Muscle of leg (tissue), 11 donors: ENCODE measurements around the gene GAP43. TPM values are rescaled to one million over a fixed set of nuclear protein-coding genes. Genes with fewer than 3 reads are reported as not detected.

Source experiments
- DNase-seq: peaks from one replicate; pipeline ENCODE4 v3.0.0; 2013
- H3K27ac ChIP-seq: one replicate; pipeline ENCODE4 v1.5.1; 2013; ENCODE audit warnings: mild to moderate bottlenecking, low read length, control low read depth
- H3K27me3 ChIP-seq: one replicate; pipeline ENCODE4 v1.6.1; 2013; ENCODE audit warnings: low read length; ENCODE audit not compliant: control insufficient read depth, insufficient read depth
- H3K36me3 ChIP-seq: one replicate; pipeline ENCODE4 v1.6.1; 2013; ENCODE audit warnings: low read length; ENCODE audit not compliant: control insufficient read depth, insufficient read depth
- H3K4me1 ChIP-seq: one replicate; pipeline ENCODE4 v1.6.1; 2013; ENCODE audit warnings: low read length; ENCODE audit not compliant: control insufficient read depth, insufficient read depth
- H3K4me3 ChIP-seq: one replicate; pipeline ENCODE4 v1.5.1; 2013; ENCODE audit warnings: low read length, control low read depth
- H3K9me3 ChIP-seq: replicated peaks from 2 replicates; pipeline ENCODE4 v1.6.1; 2013; ENCODE audit warnings: low read depth, low read length; ENCODE audit not compliant: control insufficient read depth
- WGBS: methylation state at CpG from one replicate; pipeline ENCODE4 v1.1.5; 2013; ENCODE audit warnings: missing lambda C conversion rate; ENCODE audit not compliant: insufficient coverage; 5-methylcytosine and 5-hydroxymethylcytosine counted together
- polyA plus RNA-seq, 8 donors: library from polyadenylated mRNA; unstranded; fragments of 120-200 nt; gene quantifications; one replicate each; pipeline versions ENCODE4 v1.2.1 to v1.2.3, GENCODE V29; 2013; ENCODE audit warnings: inconsistent platforms in 1 of 8, low replicate concordance in 1 of 8; ENCODE audit not compliant: insufficient read length in 8 of 8, insufficient read depth in 1 of 8
- total RNA-seq: library from RNA; stranded (reverse); fragments of 120-200 nt; gene quantifications from one replicate; pipeline ENCODE4 v1.2.4, GENCODE V29; 2013

Gene GAP43
- total and polyA plus RNA-seq, 9 donors, result 1.7 to 9.8 (median 3.6) TPM

DNA sequence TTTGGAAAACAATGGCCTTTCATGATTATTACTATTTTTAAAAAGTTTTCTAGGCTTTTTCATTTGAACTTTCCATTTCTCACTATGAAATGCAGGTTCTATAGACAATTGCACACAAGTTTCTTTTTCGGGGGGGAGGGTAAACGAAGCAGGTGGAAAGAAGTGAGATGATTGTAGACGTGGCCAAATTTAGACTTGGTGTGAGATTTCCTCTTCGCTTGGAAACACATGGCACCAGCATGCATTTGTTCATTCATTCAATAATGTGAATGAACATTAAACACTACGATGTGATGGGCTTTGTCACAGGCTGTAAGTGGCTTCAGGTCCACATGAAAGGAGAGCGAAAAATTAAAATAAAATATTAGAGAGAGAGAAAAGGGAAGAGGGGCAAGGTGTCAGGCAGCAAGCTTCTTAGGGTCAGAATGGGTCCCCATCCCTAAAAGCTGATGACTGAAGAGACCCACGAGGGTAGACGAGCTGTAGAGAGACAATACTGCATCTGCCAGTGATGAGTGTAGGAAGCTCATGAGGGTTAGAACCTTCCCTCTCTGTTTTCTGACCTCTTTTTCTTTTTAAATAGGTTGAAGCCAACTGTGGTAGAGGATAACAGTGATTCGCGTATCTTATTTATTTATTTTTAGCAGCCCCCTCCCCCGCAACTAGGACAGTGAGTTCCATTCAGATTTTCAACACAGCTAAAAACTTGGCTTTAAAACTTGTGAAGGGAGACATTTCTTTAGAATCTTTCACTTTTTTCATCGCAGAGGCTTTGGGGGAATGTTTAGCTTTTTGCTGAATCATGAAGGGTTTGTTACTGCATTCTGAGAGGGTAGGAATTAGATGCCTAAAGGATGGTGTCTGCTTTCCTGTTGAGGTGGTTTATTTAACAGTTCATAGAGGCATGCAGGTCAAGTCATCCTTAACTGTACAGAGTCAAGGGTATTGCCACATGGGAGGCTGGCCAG, 36.2 kb downstream of the GAP43 start:
- Histone ChIP-seq H3K27me3 (no peaks in the 10 kb centered on the region), H3K4me3 (peak overlapping the region; percentile 70), H3K9me3 (no peaks in the 10 kb centered on the region), H3K36me3 (no peaks in the 10 kb centered on the region), H3K27ac (peak overlapping the region; percentile 99), H3K4me1 (peaks cover 27% of the 10 kb centered on the region)
- peak; percentile 49 for DNase-seq
- 58% methylated on average over 5 of the region's 12 CpGs for WGBS

DNA sequence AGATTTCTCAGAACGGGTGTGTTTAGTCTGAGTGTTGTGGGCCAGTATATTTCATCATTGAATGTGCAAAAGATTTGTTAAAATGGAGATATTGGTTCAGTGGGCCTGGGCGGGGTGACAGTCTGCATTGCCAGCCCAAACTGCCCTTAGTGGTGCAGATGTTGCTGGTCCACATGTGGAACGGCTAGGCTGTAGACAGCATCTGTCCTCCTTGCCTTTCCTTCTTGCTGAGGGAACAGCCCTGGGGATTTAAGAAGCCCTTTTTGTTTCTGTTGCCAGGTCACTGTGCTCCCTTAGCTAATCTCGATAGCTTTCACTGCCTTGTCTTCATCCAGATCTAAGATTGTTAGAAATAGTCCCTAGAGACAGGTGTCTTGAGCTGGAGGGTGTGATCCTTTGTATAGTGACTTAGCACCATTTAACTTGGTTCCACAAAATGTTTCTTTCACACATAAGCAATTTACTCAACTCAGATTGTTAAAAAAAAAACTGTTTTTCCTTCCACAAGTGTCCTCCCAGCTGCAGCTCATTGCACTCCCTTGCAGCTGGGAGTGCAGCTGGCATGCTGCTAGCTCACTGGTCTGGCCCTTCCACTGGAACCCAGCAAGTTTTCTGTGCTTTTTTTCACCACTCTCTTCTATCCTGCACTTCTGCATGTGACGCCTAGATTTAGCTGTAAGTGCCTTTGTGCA, 37.5 kb downstream of the GAP43 start:
- Histone ChIP-seq H3K9me3 (no peaks in the 10 kb centered on the region), H3K36me3 (no peaks in the 10 kb centered on the region), H3K27ac (peak overlapping the region; percentile 71), H3K27me3 (no peaks in the 10 kb centered on the region), H3K4me1 (peaks cover 27% of the 10 kb centered on the region), H3K4me3 (no peak overlapping the region)
- peak; percentile 92 for DNase-seq
- WGBS, result 50% methylated on average over 1 of the region's 5 CpGs

DNA sequence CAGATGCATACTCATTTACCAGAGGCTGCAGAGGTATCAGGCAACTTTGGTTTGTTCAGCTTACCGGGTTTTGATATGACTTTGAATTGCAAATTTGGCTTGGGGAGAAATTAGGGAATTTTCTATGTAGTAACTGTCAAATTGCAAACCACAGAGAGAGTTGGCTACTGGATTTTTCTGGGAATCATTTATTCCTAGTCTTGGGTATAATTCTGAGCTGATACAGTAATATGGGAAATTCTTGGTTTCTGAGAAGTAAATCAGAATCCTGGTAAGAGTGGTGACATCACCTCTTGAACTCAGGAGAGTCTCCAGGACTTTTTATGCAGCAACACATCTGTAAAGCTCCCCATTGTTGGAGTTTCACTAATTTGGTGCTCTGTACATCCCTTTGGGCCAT, 39.0 kb downstream of the GAP43 start:
- H3K9me3 ChIP-seq, result no peaks in the 10 kb centered on the region
- no peak overlapping the region for H3K27ac ChIP-seq
- H3K4me1 ChIP-seq, result peaks cover 27% of the 10 kb centered on the region
- H3K36me3 ChIP-seq, result no peaks in the 10 kb centered on the region
- no peaks in the 10 kb centered on the region for H3K27me3 ChIP-seq
- no peak overlapping the region for H3K4me3 ChIP-seq
- DNase-seq, result no peak
- no CpG with 5 or more reads among the region's 1 CpG for WGBS

DNA sequence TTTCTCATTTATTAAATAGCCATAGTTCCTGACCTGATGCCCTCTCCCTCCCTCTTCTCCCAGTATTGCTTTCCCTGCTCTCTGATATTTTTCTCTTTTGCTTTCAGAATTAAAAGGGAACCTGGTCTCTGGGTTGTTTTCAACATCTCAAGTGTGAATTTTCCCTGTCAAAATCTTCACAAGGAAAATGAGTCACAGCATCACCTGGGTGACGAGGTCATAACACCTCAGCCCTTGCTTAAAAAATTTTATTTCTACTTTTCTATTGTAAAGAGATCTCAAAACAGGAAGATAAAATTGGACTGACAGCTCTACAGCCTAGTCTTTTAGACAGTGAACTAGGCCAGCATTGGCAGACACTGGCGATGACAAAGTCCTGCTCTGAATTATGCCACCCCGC, 40.1 kb downstream of the GAP43 start:
- H3K4me3 ChIP-seq, result no peak overlapping the region
- H3K27ac ChIP-seq, result no peak overlapping the region
- H3K4me1 ChIP-seq, result peaks cover 22% of the 10 kb centered on the region
- H3K27me3 ChIP-seq, result no peaks in the 10 kb centered on the region
- no peaks in the 10 kb centered on the region for H3K36me3 ChIP-seq
- H3K9me3 ChIP-seq, result no peaks in the 10 kb centered on the region
- 67% methylated on average over 2 of the region's 3 CpGs for WGBS
- DNase-seq, result no peak

DNA sequence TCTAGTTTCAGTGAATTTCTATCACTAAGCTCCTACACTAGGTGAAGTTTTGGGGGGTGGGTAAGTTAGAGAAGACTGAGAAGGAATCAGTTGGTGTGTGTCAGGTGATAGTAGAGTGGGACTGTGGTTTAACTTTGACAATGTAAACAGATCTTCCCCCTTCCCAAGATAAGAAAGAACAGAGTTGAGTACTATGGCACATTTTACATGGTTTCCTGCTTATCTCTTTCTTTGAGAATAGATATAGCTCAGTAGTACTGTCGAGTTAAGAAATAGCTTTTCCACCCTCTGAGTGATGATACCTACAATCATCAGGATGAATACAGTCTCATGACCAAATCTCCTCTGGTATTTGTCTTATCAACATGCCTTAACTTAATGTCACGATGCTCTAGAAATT, 42.8 kb downstream of the GAP43 start:
- H3K36me3 ChIP-seq, result no peaks in the 10 kb centered on the region
- no peak overlapping the region for H3K27ac ChIP-seq
- H3K27me3 ChIP-seq, result no peaks in the 10 kb centered on the region
- no peaks in the 10 kb centered on the region for H3K9me3 ChIP-seq
- no peak overlapping the region for H3K4me3 ChIP-seq
- peaks cover 2% of the 10 kb centered on the region for H3K4me1 ChIP-seq
- no CpG with 5 or more reads among the region's 2 CpGs for WGBS
- DNase-seq, result no peak

DNA sequence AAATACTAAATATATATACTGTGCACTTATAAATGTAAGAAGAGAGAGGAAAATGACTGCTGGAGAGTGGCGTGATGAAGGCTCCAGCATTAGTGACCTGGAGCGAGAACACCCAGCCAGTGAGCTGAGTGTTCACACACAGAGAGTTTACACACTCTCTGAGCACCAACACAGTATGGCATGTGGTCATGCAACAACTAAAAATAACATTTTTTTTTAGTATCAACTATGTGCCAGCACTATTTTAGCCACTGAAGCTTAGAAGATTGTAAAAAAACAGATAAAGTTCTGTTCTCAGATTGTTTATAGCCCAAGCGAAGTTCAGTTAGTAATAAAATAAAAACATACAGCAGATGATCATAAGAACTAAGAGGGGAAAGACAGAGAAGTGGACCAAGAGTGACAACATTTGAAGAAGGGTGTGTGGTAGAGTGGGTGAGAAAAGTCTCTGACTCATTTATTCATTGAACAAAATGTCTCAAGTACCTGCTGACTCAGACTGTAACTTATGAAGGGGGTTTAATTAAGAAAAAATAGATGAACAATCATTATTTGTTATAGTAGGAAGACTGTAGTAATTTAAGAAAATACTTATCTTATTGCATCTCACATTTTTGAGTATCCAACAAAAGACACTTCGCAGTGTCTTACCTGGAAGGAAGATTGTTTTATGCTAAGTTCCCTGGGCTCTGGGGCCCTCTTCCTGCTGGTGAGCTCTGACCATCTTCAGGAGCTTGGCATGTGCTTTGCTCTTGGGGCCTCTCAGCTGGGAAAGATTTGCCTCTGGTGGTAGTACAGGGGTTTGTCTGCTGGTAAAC, 43.8 kb downstream of the GAP43 start:
- no peak for DNase-seq
- Histone ChIP-seq H3K4me1 (peaks cover 2% of the 10 kb centered on the region), H3K4me3 (no peak overlapping the region), H3K27ac (no peak overlapping the region), H3K27me3 (no peaks in the 10 kb centered on the region), H3K36me3 (no peaks in the 10 kb centered on the region), H3K9me3 (no peaks in the 10 kb centered on the region)
- 86% methylated on average over 1 of the region's 4 CpGs for WGBS

DNA sequence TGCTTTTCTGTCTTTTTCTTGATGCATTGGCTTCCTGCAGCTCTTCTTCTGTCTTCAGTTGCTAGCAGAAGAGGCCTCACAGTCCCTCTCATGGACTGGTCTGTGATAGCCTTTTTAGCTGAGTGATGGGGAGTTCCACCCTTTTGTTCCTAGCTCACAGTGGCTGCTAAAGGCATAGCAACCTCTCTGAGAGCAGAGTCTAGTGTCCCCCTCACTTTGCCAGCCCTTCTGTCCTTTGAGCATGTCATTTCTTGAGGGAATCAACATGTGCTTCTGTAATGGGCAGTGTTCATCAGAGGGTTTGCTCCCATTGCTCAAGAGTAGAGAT, 44.4 kb downstream of the GAP43 start:
- no peak for DNase-seq
- Histone ChIP-seq H3K27ac (no peak overlapping the region), H3K4me3 (no peak overlapping the region), H3K27me3 (no peaks in the 10 kb centered on the region), H3K4me1 (peaks cover 3% of the 10 kb centered on the region), H3K9me3 (no peaks in the 10 kb centered on the region), H3K36me3 (no peaks in the 10 kb centered on the region)

DNA sequence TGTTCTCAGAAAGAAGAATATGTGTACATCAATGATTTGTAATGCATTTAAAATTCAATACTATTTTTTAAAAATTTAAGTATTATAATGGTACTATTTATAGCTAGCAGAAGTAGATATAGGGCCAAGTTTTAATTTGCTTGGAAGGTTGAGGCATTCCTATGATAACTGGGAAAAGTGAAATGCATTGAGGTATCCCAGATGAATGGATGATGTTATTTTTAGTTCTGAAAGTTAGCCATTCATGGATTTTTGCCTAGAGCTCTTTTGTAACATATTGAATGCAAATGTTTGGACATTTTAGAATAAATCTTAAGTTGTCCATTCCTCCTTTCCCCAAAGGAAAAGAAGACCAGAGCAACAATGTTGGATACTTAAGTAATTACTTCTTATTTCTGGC, 47.6 kb downstream of the GAP43 start:
- Histone ChIP-seq H3K9me3 (no peaks in the 10 kb centered on the region), H3K4me3 (no peak overlapping the region), H3K36me3 (no peaks in the 10 kb centered on the region), H3K27me3 (no peaks in the 10 kb centered on the region), H3K4me1 (peaks cover 3% of the 10 kb centered on the region), H3K27ac (no peak overlapping the region)
- DNase-seq, result peak; percentile 86

DNA sequence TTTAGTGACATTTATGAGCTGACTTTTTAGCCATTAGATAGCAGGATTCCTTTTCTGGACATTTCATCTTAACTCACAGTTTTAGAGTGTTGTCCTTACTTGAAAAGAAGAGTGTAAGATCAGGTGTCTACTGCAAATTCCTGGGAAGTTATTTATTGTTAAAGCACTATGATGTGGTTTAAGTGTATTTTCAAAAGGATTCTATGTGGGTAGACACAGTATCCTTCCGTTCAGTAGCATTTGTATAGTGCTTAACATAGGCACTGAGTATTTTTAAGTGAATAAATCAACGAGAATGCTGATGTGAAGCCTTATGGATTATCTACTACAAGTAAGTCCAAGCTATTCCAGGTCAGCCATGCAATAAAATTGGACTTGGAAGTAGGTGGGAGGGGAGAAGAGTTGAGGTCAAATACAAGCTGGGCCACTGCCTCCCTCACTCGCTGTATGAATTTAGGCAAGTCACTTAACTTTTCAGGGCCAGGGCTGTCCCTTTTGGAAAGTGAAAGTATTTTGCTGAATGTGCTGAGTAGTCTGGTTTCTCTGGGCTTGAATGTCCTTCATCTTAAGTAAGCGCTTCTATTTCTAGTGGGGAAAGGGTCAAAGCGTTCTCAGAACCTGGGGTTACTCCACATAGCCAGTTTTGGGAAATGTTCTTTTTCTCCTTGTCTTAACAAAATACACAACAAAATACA, 48.6 kb downstream of the GAP43 start:
- no peaks in the 10 kb centered on the region for H3K36me3 ChIP-seq
- H3K4me3 ChIP-seq, result no peak overlapping the region
- WGBS, result 80% methylated on average over 1 of the region's 5 CpGs
- DNase-seq, result peak; percentile 59
- H3K4me1 ChIP-seq, result peaks cover 3% of the 10 kb centered on the region
- H3K9me3 ChIP-seq, result no peaks in the 10 kb centered on the region
- H3K27me3 ChIP-seq, result no peaks in the 10 kb centered on the region
- no peak overlapping the region for H3K27ac ChIP-seq
